ENCODE results near the gene LRRN1. TPM values are rescaled to one million over a fixed set of nuclear protein-coding genes. Genes with fewer than 3 reads are reported as not detected.
"Not testable (repeated sequence)": the region's sequence is repeated elsewhere in the genome, so short reads cannot be mapped to it uniquely, and the experiment has no call there.

Gene LRRN1
- polyA plus RNA-seq, 2 of the 4 experiments (the other 2 are of a cell fraction) = not detected

DNA sequence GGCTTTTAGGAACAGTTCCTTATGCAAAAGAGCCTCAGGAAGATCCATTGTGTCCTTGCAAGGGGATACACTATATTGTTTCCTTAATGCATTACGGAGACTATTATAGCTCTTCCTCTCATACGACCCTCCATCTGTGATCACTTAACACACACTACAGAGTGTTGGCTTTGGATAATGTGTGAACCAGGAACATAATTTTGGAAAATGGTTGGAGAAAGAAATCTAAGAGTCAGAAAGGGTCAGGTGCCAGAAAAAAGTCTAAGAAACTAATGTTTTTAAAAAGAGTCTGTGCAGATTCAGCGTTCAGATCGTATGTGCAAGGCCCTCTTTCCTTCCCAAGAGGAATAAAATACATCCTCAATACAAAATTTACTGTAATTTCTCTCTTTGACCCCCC is 27.3 kb downstream of the LRRN1 start:
- FAIRE-seq = no peak
- CTCF ChIA-PET = no interaction called here

DNA sequence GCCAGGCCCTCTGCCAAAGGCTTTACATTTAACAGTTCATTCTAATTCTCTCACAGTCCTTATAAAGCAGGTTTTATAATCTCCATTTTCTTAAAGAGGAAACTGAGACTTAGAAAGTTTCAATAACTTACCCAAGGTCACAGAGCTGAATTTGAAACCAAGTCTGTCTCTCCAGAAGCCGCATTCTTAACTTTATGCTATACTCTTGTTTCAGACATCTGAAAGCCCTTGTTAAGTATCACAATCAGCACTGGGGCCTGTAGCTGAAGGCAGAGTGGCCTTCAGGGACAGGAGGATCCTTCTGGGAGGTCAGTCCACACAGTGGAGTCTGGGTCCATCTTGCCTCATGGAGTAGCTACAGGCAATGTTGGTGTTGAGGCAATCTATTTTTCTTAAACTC is 27.9 kb downstream of the LRRN1 start:
- H3K4me3 ChIP-seq = no peak overlapping the region
- FAIRE-seq = no peak
- ChIA-PET POLR2A (no interaction called here), CTCF (no interaction called here)
- ATAC-seq = no peak
- H3K9me3 ChIP-seq = no peaks in the 10 kb centered on the region
- H3K4me1 ChIP-seq = no peaks in the 10 kb centered on the region
- no peak overlapping the region for H3K4me2 ChIP-seq
- no peak for TF ChIP-seq KDM1A (IDR thresholded peaks at IDR 0.05; ENCODE audit: low read depth)
- no peak for TF ChIP-seq CBX2 (IDR thresholded peaks at IDR 0.05; ENCODE audit: borderline replicate concordance, low read depth)
- TF ChIP-seq SREBF2 (IDR thresholded peaks at IDR 0.05) = no peak
- TF ChIP-seq ESRRA (IDR thresholded peaks at IDR 0.05; ENCODE audit: borderline replicate concordance, low read length) = no peak
- TF ChIP-seq NR3C1 (IDR thresholded peaks at IDR 0.05) = no peak
- TF ChIP-seq FOXS1 (CRISPR knock-in tag; IDR thresholded peaks at IDR 0.05) = no peak
- TF ChIP-seq CBX8 (IDR thresholded peaks at IDR 0.05) = no peak
- no peak for TF ChIP-seq EHMT2 (IDR thresholded peaks at IDR 0.05; ENCODE audit: low read depth)
- TF ChIP-seq BHLHE40 (IDR thresholded peaks at IDR 0.05; ENCODE audit: low read depth, low read length) = no peak
- TF ChIP-seq JUNB (IDR thresholded peaks at IDR 0.05) = no peak
- TF ChIP-seq POLR2A (IDR thresholded peaks at IDR 0.05; ENCODE audit: low read length) = no peak
- TF ChIP-seq, protein P1, sequence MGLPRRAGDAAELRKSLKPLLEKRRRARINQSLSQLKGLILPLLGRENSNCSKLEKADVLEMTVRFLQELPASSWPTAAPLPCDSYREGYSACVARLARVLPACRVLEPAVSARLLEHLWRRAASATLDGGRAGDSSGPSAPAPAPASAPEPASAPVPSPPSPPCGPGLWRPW (IDR thresholded peaks at IDR 0.05) = no peak
- TF ChIP-seq MYC (IDR thresholded peaks at IDR 0.05; ENCODE audit: borderline replicate concordance, low read length) = no peak
- no peak for TF ChIP-seq CHD4 (IDR thresholded peaks at IDR 0.05; ENCODE audit: borderline replicate concordance)
- TF ChIP-seq HOXA7 (CRISPR knock-in tag; IDR thresholded peaks at IDR 0.05) = no peak
- WGBS (ENCODE audit: missing lambda C conversion rate) = 35% methylated on average over 1 of the region's 1 CpG
- no peak for DNase-seq (ENCODE audit: low read depth in 1 of 2, low spot score in 1 of 2)
- no peak overlapping the region for H3K27ac ChIP-seq

More for the DNA sequence above, 27.3 kb downstream of the LRRN1 start:
- no peaks in the 10 kb centered on the region for H3K9me3 ChIP-seq
- no peak overlapping the region for H3K27ac ChIP-seq
- POLR2A ChIA-PET = no interaction called here
- H3K4me1 ChIP-seq = no peaks in the 10 kb centered on the region
- 21% methylated on average over 4 of the region's 4 CpGs for WGBS (ENCODE audit: missing lambda C conversion rate)
- TF ChIP-seq, protein P2, sequence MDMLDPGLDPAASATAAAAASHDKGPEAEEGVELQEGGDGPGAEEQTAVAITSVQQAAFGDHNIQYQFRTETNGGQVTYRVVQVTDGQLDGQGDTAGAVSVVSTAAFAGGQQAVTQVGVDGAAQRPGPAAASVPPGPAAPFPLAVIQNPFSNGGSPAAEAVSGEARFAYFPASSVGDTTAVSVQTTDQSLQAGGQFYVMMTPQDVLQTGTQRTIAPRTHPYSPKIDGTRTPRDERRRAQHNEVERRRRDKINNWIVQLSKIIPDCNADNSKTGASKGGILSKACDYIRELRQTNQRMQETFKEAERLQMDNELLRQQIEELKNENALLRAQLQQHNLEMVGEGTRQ (IDR thresholded peaks at IDR 0.05) = no peak
- no peak for TF ChIP-seq JUNB (IDR thresholded peaks at IDR 0.05)
- no peak for TF ChIP-seq CHD2 (IDR thresholded peaks at IDR 0.05; ENCODE audit: low read length, partially characterized antibody)
- TF ChIP-seq FOXS1 (CRISPR knock-in tag; IDR thresholded peaks at IDR 0.05) = no peak
- TF ChIP-seq, protein P3, sequence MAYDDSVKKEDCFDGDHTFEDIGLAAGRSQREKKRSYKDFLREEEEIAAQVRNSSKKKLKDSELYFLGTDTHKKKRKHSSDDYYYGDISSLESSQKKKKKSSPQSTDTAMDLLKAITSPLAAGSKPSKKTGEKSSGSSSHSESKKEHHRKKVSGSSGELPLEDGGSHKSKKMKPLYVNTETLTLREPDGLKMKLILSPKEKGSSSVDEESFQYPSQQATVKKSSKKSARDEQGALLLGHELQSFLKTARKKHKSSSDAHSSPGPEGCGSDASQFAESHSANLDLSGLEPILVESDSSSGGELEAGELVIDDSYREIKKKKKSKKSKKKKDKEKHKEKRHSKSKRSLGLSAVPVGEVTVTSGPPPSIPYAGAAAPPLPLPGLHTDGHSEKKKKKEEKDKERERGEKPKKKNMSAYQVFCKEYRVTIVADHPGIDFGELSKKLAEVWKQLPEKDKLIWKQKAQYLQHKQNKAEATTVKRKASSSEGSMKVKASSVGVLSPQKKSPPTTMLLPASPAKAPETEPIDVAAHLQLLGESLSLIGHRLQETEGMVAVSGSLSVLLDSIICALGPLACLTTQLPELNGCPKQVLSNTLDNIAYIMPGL (CRISPR knock-in tag; IDR thresholded peaks at IDR 0.05; ENCODE audit: borderline replicate concordance) = no peak
- TF ChIP-seq, protein P4, sequence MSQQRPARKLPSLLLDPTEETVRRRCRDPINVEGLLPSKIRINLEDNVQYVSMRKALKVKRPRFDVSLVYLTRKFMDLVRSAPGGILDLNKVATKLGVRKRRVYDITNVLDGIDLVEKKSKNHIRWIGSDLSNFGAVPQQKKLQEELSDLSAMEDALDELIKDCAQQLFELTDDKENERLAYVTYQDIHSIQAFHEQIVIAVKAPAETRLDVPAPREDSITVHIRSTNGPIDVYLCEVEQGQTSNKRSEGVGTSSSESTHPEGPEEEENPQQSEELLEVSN (IDR thresholded peaks at IDR 0.05; ENCODE audit: borderline replicate concordance, low read depth) = no peak
- TF ChIP-seq, protein P1 (IDR thresholded peaks at IDR 0.05) = no peak
- no peak for TF ChIP-seq POLR2A (IDR thresholded peaks at IDR 0.05; ENCODE audit: low read length)
- TF ChIP-seq EHF (CRISPR knock-in tag; IDR thresholded peaks at IDR 0.05) = no peak
- no peak for TF ChIP-seq FOSB (CRISPR knock-in tag; IDR thresholded peaks at IDR 0.05)
- TF ChIP-seq, protein P5, sequence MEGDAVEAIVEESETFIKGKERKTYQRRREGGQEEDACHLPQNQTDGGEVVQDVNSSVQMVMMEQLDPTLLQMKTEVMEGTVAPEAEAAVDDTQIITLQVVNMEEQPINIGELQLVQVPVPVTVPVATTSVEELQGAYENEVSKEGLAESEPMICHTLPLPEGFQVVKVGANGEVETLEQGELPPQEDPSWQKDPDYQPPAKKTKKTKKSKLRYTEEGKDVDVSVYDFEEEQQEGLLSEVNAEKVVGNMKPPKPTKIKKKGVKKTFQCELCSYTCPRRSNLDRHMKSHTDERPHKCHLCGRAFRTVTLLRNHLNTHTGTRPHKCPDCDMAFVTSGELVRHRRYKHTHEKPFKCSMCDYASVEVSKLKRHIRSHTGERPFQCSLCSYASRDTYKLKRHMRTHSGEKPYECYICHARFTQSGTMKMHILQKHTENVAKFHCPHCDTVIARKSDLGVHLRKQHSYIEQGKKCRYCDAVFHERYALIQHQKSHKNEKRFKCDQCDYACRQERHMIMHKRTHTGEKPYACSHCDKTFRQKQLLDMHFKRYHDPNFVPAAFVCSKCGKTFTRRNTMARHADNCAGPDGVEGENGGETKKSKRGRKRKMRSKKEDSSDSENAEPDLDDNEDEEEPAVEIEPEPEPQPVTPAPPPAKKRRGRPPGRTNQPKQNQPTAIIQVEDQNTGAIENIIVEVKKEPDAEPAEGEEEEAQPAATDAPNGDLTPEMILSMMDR (IDR thresholded peaks at IDR 0.05) = no peak
- TF ChIP-seq RCOR1 (IDR thresholded peaks at IDR 0.05; ENCODE audit: low read depth, low read length) = no peak
- TF ChIP-seq RFX5 (IDR thresholded peaks at IDR 0.05) = no peak
- no peak for TF ChIP-seq PHF8 (IDR thresholded peaks at IDR 0.05; ENCODE audit: borderline replicate concordance, low read depth)
- no peak for TF ChIP-seq ESRRA (IDR thresholded peaks at IDR 0.05; ENCODE audit: borderline replicate concordance, low read length)
- TF ChIP-seq JUN (IDR thresholded peaks at IDR 0.05) = no peak
- TF ChIP-seq HOXB13 (CRISPR knock-in tag; IDR thresholded peaks at IDR 0.05; ENCODE audit: low read depth) = no peak
- no peak for TF ChIP-seq RARB (CRISPR knock-in tag; IDR thresholded peaks at IDR 0.05)
- TF ChIP-seq SMC3 (IDR thresholded peaks at IDR 0.05) = no peak
- TF ChIP-seq CBX8 (IDR thresholded peaks at IDR 0.05) = no peak
- no peak overlapping the region for H3K4me2 ChIP-seq
- H3K4me3 ChIP-seq = no peak overlapping the region
- DNase-seq (ENCODE audit: low read depth in 1 of 2, low spot score in 1 of 2) = no peak
- no peak for ATAC-seq

DNA sequence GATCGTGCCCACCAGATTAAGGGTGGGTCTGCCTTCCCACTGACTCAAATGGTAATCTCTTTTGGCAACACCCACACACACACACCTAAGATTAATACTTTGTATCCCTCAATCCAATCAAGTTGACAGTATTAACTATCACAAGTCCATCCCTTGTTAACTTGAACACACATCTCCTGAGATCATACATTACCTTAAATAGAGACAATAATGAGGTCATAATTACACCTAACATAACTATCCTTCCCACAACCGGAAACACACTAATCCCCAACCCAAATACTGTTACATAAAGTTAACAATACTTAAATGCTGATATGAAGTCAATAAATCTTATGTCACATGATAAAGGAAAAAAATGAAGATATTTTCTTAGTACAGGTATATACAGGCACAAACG is 29.2 kb downstream of the LRRN1 start:
- CTCF ChIA-PET; H3K4me1 ChIP-seq; H3K27ac ChIP-seq; POLR2A ChIA-PET; FAIRE-seq; ATAC-seq; H3K4me3 ChIP-seq; DNase-seq (ENCODE audit: low read depth in 1 of 2, low spot score in 1 of 2); H3K4me2 ChIP-seq; H3K9me3 ChIP-seq: not testable (repeated sequence)
- 0% methylated on average over 3 of the region's 3 CpGs for WGBS (ENCODE audit: missing lambda C conversion rate)
